Bone marrow (tissue), 2 donors: ENCODE measurements around the gene GABRP.
A peak's percentile ranks its signal among the peaks of the same experiment; 100 is the strongest.

Experiments
- DNase-seq, 2 donors: peaks; one replicate each; lab custom pipeline; 2025; lab: John Stamatoyannopoulos, UW

GABRP gene

GRCh38 chr5:170861667-170861916 is 78.1 kb downstream of the GABRP start:
- peak in 1 of 2 donors; percentile 39 for DNase-seq

- DNase-seq, result peak in 1 of 2 donors; percentile 39
Observed at GRCh38 chr5:170861917-170862766, 78.6 kb downstream of the GABRP start, which contains the start of gene RANBP17. RANBP17 (plus strand) TSS chr5:170862018.

GRCh38 chr5:170863646-170864045 is 80.1 kb downstream of the GABRP start:
- no peak for DNase-seq
